A673 (cell line): ENCODE measurements around the gene CPE. TPM values are rescaled to one million over a fixed set of nuclear protein-coding genes. Genes with fewer than 3 reads are reported as not detected.

Experiments used
- BruUV-seq: library from RNA; stranded (reverse); fragments of 400-500 nt; replicated peaks from 2 replicates; lab custom pipeline; 2021; lab: Mats Ljungman, UMichigan
- CTCF ChIA-PET: fragments of 300-600 bp; sonication (Branson Sonifier 250); formaldehyde crosslinking; loops from one replicate; lab custom pipeline; 2022; ENCODE audit warnings: antibody characterized with exemption; lab: Charles Lee
- POLR2A ChIA-PET: fragments of 300-600 bp; sonication (Branson Sonifier 250); formaldehyde crosslinking; loops from one replicate; lab custom pipeline; 2022; ENCODE audit warnings: antibody characterized with exemption; ENCODE audit not compliant: low non-redundant PET; lab: Charles Lee
- DNase-seq: peaks from one replicate; pipeline ENCODE4 v3.0.0-alpha.2; 2015; ENCODE audit warnings: low spot score
- H3K27ac ChIP-seq: fragments of 200-600 bp; sonication (generic); 2 replicates; pipeline ENCODE4 v1.5.1; 2016; ENCODE audit warnings: mixed run types, low read depth, mild to moderate bottlenecking, mixed read lengths, antibody characterized with exemption, low read length; ENCODE audit not compliant: poor library complexity, severe bottlenecking
- H3K27me3 ChIP-seq: fragments of 200-600 bp; sonication (generic); replicated peaks from 2 replicates; pipeline ENCODE4 v1.6.1; 2017; ENCODE audit warnings: mixed run types, low read depth, mild to moderate bottlenecking, mixed read lengths, antibody characterized with exemption, low read length; ENCODE audit not compliant: insufficient read depth, poor library complexity
- H3K36me3 ChIP-seq: fragments of 200-600 bp; sonication (generic); 2 replicates; pipeline ENCODE4 v1.6.1; 2016; ENCODE audit warnings: mixed run types, mild to moderate bottlenecking, mixed read lengths, antibody characterized with exemption, low read length; ENCODE audit not compliant: insufficient read depth, poor library complexity, severe bottlenecking
- H3K4me1 ChIP-seq: fragments of 200-600 bp; sonication (generic); 2 replicates; pipeline ENCODE4 v1.6.1; 2017; ENCODE audit warnings: mixed run types, mild to moderate bottlenecking, mixed read lengths, antibody characterized with exemption, low read length; ENCODE audit not compliant: insufficient read depth, poor library complexity, severe bottlenecking
- H3K4me3 ChIP-seq: fragments of 200-600 bp; sonication (generic); 2 replicates; pipeline ENCODE4 v1.5.1; 2016; ENCODE audit warnings: low read depth, mixed run types, mild to moderate bottlenecking, mixed read lengths, low read length; ENCODE audit not compliant: poor library complexity, severe bottlenecking
- H3K9me3 ChIP-seq: fragments of 200-600 bp; sonication (generic); 2 replicates; pipeline ENCODE4 v1.6.1; 2016; ENCODE audit warnings: mixed run types, low read depth, mild to moderate bottlenecking, mixed read lengths, antibody characterized with exemption, low read length; ENCODE audit not compliant: poor library complexity, severe bottlenecking
- EZH2 ChIP-seq: fragments of 200-600 bp; sonication (generic); IDR thresholded peaks from 2 replicates; pipeline ENCODE4 v1.6.1; 2017; ENCODE audit warnings: borderline replicate concordance, low read depth, mild to moderate bottlenecking, mixed read lengths, antibody characterized with exemption, low read length; ENCODE audit not compliant: poor library complexity, severe bottlenecking
- intact Hi-C: fragments of 100-400 bp; cut with micrococcal nuclease; formaldehyde crosslinking; loops from one replicate; pipeline ENCODE4 v1.10.0; 2022; ENCODE audit not compliant: unreplicated experiment
- total RNA-seq: library from RNA; stranded (reverse); gene quantifications from 2 replicates; pipeline ENCODE4 v1.2.3, GENCODE V29; 2021
- TF ChIP-seq, protein P1 (sequence below): fragments of 300-800, 200-600 bp; sonication (generic); conservative IDR thresholded peaks from 2 replicates; pipeline ENCODE4 v1.5.1; 2017; ENCODE audit warnings: low read depth, mild to moderate bottlenecking, antibody characterized with exemption, low read length, moderate library complexity, mixed read lengths

CPE gene
- total RNA-seq, 1 experiment from 2014 or later = 27.2 TPM

GRCh38 chr4:165506849-165507248 lies 128.0 kb downstream of the CPE start:
- no peak overlapping the region for H3K4me3 ChIP-seq
- no peak overlapping the region for H3K27ac ChIP-seq
- TF ChIP-seq, protein P1, sequence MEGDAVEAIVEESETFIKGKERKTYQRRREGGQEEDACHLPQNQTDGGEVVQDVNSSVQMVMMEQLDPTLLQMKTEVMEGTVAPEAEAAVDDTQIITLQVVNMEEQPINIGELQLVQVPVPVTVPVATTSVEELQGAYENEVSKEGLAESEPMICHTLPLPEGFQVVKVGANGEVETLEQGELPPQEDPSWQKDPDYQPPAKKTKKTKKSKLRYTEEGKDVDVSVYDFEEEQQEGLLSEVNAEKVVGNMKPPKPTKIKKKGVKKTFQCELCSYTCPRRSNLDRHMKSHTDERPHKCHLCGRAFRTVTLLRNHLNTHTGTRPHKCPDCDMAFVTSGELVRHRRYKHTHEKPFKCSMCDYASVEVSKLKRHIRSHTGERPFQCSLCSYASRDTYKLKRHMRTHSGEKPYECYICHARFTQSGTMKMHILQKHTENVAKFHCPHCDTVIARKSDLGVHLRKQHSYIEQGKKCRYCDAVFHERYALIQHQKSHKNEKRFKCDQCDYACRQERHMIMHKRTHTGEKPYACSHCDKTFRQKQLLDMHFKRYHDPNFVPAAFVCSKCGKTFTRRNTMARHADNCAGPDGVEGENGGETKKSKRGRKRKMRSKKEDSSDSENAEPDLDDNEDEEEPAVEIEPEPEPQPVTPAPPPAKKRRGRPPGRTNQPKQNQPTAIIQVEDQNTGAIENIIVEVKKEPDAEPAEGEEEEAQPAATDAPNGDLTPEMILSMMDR = no peak
- no peak for TF ChIP-seq EZH2
- no peaks in the 10 kb centered on the region for H3K27me3 ChIP-seq
- no peak for DNase-seq
- peaks cover 11% of the 10 kb centered on the region for H3K4me1 ChIP-seq
- POLR2A ChIA-PET = no interaction called here
- no peaks in the 10 kb centered on the region for H3K9me3 ChIP-seq
- CTCF ChIA-PET = no interaction called here
- intact Hi-C loops = no loop called here
- no peaks in the 10 kb centered on the region for H3K36me3 ChIP-seq
- no TSS peak for BruUV-seq

DNA sequence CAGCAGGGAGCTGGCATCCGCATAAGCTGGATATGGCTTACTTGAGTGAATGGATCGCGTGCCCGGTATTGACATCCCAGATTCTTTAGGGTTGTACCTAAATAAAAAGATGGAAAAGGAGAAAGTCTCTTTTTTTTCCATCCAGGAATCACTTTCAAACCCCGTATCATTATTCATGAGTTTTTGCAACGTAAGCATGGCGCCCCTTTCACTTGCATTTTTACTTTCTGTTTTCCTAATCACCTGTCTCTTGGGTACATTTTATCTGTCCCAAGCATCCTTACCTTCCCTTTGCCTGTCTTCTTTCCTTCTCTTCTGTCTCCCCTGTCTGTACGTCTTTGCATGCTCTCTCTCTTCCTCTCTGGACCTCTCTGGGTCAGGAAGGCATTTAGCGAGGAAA lies 128.6 kb downstream of the CPE start:
- H3K27me3 ChIP-seq = no peaks in the 10 kb centered on the region
- TF ChIP-seq, protein P1 = no peak
- no peak for TF ChIP-seq EZH2
- no TSS peak for BruUV-seq
- ChIA-PET POLR2A (no interaction called here), CTCF (no interaction called here)
- DNase-seq = no peak
- H3K4me3 ChIP-seq = no peak overlapping the region
- no peaks in the 10 kb centered on the region for H3K9me3 ChIP-seq
- peaks cover 11% of the 10 kb centered on the region for H3K4me1 ChIP-seq
- intact Hi-C loops = no loop called here
- H3K36me3 ChIP-seq = no peaks in the 10 kb centered on the region
- H3K27ac ChIP-seq = no peak overlapping the region

DNA sequence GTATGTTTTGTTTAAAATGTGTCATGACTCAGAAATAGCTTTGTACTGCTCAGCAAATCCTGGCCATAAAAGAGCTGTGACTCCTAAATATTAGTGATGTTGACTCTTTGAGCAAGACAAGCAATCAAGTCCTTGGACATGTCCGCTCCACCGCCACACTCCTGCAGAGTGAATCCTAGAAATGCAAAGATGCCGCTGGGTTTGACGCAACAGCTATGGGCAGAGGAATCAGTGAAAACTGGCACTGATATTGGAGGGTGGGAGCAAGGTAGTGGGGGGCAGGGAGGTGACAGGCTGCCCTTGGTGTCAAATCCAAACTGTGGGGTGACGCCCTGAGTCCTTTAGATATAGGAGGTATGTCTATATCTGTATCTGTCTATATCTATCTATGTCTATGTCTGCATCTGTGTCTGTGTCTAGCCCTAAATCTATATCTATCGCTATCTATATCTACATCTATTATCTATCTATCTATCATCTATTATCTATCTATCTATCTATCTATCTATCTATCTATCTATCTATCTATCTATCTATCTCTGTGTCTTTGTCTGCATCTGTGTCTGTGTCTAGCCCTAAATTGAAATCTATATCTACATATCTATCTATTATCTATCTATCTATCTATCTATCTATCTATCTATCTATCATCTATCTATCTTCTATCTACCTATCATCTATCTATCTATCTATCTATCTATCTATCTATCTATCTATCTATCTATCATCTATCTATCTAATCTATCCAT lies 129.7 kb downstream of the CPE start:
- BruUV-seq = no TSS peak
- TF ChIP-seq, protein P1 = no peak
- TF ChIP-seq EZH2 = no peak

More for the DNA sequence above, 129.7 kb downstream of the CPE start:
- no peak overlapping the region for H3K27ac ChIP-seq
- peaks cover 11% of the 10 kb centered on the region for H3K4me1 ChIP-seq
- intact Hi-C loops = no loop called here
- DNase-seq = no peak
- POLR2A ChIA-PET = no interaction called here
- no peaks in the 10 kb centered on the region for H3K27me3 ChIP-seq
- no peak overlapping the region for H3K4me3 ChIP-seq
- no peaks in the 10 kb centered on the region for H3K9me3 ChIP-seq
- CTCF ChIA-PET = no interaction called here
- H3K36me3 ChIP-seq = no peaks in the 10 kb centered on the region
